Stimulated activated CD4-positive, alpha-beta T cell treated with anti-CD3 and anti-CD28 coated beads, Interleukin-4, amount 100 ng/mL, for 48 hours (primary cell): ENCODE data around the gene PAK3.

Source experiments
- DNase-seq, 2 donors: peaks; one replicate each; pipeline ENCODE4 v3.0.0-alpha.2; 2020; ENCODE audit warnings: low read depth in 2 of 2

The PAK3 gene

GRCh38 chrX:111131572-111131971 is 35.6 kb downstream of the PAK3 start:
- DNase-seq = no peak

GRCh38 chrX:111133389-111133788 is 37.4 kb downstream of the PAK3 start:
- no peak for DNase-seq

- DNase-seq = no peak
Measured at GRCh38 chrX:111145878-111146277, 49.9 kb downstream of the PAK3 start.

- DNase-seq = no peak
Measured at GRCh38 chrX:111151764-111152163, 55.8 kb downstream of the PAK3 start.

- DNase-seq = no peak
Measured at GRCh38 chrX:111159232-111159631, 63.2 kb downstream of the PAK3 start.

GRCh38 chrX:111164728-111165127 is 68.7 kb downstream of the PAK3 start:
- no peak for DNase-seq

GRCh38 chrX:111165902-111166301 is 69.9 kb downstream of the PAK3 start:
- DNase-seq = no peak

GRCh38 chrX:111167334-111167733 is 71.3 kb downstream of the PAK3 start:
- DNase-seq = no peak

GRCh38 chrX:111168314-111168713 is 72.3 kb downstream of the PAK3 start:
- no peak for DNase-seq

- DNase-seq = no peak
Measured at GRCh38 chrX:111169141-111169540, 73.2 kb downstream of the PAK3 start.

- no peak for DNase-seq
Measured at GRCh38 chrX:111170017-111170416, 74.0 kb downstream of the PAK3 start.

GRCh38 chrX:111180750-111181240 is 84.8 kb downstream of the PAK3 start:
- no peak for DNase-seq

- no peak for DNase-seq
Measured at GRCh38 chrX:111181951-111182350, 86.0 kb downstream of the PAK3 start.

GRCh38 chrX:111182997-111183396 is 87.0 kb downstream of the PAK3 start:
- no peak for DNase-seq

GRCh38 chrX:111191598-111191997 is 95.6 kb downstream of the PAK3 start:
- DNase-seq = no peak

- no peak for DNase-seq
Measured at GRCh38 chrX:111199505-111199904, 103.5 kb downstream of the PAK3 start.

GRCh38 chrX:111200327-111200726 is 104.3 kb downstream of the PAK3 start:
- DNase-seq = no peak

- no peak for DNase-seq
Measured at GRCh38 chrX:111207851-111208250, 111.9 kb downstream of the PAK3 start.

- DNase-seq = no peak
Measured at GRCh38 chrX:111216293-111216801, 120.4 kb downstream of the PAK3 start.

GRCh38 chrX:111244235-111244750 is 148.3 kb downstream of the PAK3 start:
- DNase-seq = no peak

- no peak for DNase-seq
Measured at GRCh38 chrX:111254896-111255693, 159.1 kb downstream of the PAK3 start.

- DNase-seq = no peak
Measured at GRCh38 chrX:111257733-111258132, 161.7 kb downstream of the PAK3 start.

- DNase-seq = no peak
Measured at GRCh38 chrX:111259559-111259958, 163.6 kb downstream of the PAK3 start.
